Activated CD4-positive, alpha-beta T cell treated with anti-CD3 and anti-CD28 coated beads, Interleukin-2, amount 50 U/mL, for 48 hours (primary cell): ENCODE data around the gene IGFALS.

Experiments
- DNase-seq, 2 experiments: peaks; one replicate each; pipeline ENCODE4 v3.0.0-alpha.2; 2020

The IGFALS gene

GRCh38 chr16:1788095-1788707 is 5.3 kb downstream of the IGFALS start:
- no peak for DNase-seq

DNA sequence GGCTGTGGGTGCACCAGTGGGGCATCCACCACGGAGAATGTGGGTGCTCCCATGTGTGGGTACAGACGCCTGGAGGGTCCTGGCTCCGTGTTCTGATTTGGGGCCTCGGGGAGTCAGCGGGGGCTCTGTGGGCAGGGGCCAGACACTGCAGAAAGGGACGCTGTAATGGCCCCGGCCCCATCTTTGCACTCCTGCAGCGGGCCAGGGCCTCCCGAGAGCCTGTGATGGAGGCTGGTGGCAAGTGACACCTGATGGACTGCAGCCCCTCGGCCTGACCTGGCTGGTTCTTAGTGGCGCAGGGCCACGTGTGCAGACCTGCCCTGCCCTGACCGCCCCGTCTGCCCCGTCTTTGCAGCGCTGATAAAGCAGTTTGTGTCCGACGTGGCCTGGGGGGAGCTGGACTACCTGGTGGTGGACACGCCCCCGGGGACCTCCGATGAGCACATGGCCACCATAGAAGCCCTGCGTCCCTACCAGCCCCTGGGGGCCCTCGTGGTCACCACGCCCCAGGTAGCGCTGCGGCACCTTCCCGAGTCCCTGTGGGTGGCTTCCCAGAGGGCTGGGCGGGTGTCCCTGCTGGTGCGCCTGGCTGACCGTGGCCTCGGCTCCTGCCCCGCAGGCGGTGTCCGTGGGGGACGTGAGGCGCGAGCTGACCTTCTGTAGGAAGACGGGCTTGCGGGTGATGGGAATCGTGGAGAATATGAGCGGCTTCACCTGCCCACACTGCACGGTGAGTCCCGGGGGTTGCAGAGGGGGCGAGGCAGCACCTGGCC is 6.0 kb downstream of the IGFALS start:
- DNase-seq: no peak

DNA sequence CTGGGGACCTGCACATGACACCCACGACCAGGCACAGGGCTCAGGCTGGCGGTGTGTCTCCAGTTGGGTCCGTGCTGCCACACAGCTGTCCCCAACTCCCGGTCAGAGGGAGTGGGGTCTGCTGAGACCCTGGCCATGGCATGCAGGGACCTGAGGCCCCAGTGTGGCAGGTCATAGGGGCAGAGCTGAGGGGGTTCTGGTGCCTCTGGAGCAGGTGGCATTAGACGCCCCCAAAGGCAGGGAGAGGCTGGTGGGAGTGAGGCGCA is 6.5 kb downstream of the IGFALS start:
- no peak for DNase-seq

DNA sequence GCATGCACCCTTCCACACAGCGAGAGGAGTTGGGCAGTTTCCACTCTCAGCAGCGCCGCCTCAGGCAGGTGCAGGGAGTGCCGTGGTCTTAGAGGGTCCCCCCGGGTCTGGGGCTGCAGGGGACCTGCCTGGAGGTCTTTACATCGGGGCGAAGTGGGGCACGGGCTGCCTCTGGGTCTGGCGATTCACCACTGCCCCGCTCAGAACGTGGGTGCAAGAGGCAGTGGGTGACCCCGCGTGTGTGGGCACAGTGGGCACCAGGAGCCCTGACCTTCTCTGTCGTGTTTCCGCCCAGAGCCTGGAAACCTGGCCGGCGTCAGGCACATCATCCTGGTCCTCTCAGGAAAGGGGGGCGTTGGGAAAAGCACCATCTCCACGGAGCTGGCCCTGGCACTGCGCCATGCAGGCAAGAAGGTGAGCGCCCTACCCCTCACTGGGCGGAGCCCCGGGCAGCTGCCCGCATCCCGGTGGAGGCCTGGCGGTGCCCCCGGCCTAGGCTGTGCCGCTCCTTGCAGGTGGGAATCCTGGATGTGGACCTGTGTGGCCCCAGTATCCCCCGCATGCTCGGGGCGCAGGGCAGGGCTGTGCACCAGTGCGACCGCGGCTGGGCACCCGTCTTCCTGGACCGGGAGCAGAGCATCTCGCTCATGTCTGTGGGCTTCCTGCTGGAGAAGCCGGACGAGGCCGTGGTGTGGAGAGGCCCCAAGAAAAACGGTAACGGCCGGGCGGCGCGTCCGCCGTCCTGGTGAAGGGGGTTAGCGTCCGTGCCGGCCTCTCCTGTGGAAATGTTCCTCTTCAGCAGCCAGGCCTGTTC is 7.1 kb downstream of the IGFALS start:
- DNase-seq: no peak

DNA sequence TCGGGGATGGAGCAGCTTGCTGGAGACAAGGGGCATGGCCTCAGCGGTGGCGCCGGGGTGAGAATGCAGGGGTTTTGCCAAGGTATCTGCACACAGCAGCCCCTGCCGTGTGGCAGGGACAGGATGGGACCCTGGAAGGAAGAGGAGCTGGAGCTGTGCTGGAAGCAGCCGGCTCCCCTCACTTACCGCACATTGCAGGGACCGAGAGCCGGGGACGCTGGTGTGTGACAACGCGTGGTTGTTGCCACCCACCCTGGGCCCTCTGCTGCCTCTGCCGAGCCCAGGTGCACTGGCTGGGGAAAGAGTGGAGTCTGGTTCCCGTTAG is 7.7 kb downstream of the IGFALS start:
- no peak for DNase-seq

- DNase-seq: no peak
Measured at GRCh38 chr16:1784977-1785845, 8.3 kb downstream of the IGFALS start.

DNA sequence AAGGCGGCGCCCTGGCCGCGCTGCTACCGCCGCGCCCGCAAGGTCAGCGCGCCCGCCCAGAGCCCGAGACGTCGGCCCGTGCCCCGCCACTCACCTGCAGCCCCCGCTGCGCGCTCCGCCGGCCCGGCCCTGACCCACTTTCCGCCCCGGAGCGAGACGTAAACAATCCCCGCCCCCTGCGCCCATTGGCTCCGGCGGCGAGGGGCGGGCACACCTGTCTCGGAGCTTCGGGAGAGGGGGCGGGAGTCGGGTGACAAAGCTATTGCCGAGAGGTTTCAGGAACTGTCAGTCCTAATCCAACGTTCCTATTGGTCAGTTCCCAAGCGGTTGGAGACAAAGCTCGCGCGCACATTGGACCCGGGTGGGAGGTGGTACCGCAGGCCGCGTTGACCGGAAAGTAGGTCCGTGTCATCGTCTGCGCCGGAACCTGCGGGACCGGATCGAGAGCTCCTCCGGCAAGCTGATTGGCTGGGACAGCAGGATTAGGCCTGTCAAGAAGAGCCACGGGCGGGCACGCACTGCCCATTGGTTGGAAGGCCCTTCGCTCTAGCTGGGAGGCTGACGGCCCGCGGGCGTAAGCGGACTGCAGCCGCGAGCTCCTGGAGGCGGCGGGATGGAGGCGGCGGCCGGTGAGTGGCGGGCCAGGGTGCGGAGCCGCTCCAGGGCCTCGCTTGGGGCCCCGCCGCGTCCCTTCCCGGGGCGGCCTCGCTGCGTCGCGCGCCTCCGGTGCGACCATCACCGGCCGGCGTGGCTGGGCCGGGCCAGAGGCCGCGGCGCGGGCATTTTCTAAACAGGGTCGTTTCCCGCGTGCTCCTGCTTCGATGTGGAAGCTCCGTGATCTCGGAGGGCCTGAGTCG is 10.9 kb downstream of the IGFALS start, which contains the start of the genes NUBP2 and SPSB3:
Gene NUBP2 (plus strand): TSS at position 553 of the 857 bp plus-strand sequence. CDS start 61 bp downstream, at position 614.
Gene SPSB3 (minus strand): TSS at position 164 of the 857 bp plus-strand sequence. CDS start 1,088 bp downstream, outside the sequence.
- DNase-seq: peak; percentile 98 to 99

- DNase-seq: peak; percentile 35 to 42
Measured at GRCh38 chr16:1781758-1782407, 11.6 kb downstream of the IGFALS start.

DNA sequence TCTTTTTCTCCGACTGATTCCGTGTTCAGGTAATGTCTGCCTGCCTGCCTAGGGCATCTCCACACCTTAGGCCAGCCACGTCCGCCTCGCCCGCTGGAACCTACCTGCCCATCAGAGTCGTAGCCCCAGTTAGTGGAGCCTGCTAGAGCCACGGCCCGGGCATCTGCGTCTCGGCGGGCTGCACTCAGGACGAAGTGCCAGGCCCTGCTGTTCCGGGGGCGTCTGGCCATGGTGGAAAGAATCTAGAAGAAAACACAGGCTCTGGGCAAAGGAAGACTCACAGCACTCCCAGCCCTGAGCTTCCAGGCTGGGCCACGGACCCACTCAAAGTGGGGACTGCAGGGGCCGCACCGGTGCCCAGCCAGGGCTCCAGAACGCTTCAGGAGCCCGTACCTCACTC is 12.3 kb downstream of the IGFALS start:
- no peak for DNase-seq

- no peak for DNase-seq
Measured at GRCh38 chr16:1780677-1781072, 12.8 kb downstream of the IGFALS start.

DNA sequence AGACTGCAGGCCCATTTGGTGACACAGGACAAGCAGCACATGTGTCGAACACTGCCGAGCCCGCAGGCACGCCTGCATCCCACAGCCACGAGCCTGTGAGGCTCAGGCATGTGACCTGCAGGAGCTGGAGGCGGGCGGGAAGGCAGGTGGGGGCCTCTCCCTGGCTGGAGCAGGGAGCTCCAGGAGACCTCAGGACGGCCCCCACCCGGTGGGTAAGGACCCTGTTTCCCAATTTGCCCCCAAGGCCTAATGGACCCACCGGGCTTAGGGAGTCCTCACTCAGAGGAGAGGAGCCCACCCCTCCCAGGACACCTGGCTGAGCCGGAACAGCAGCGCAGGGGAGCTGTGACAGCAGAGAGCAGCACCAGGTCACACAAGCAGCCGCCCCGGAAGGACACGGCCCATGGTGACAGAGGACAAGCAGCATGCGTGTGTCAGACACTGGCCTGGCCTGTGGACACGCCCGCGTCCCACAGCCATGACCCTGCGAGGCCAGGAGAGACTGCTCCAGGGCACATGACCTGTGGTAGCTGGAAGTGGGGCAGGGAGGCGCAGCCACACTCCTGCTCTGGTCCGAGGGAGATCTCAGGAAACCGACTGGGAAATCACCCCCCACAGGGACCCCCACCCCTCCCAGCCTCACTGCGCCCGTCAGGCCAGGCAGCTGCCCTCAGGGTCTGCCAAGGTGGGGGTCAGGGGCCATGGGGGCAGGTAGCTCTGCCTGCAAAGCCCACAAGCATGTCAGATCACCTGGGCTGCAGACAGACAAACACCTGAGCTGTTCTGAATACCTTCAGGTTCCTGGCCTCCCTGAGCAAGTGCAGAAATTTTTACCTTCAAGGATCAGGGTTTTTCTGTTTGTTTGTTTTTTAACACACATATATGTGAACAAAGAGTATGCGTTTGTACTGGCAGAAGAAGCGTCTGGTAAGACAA is 13.5 kb downstream of the IGFALS start:
- DNase-seq: no peak

- DNase-seq: no peak
Measured at GRCh38 chr16:1779234-1779701, 14.2 kb downstream of the IGFALS start.

GRCh38 chr16:1778200-1779179 is 15.0 kb downstream of the IGFALS start:
- DNase-seq: no peak

DNA sequence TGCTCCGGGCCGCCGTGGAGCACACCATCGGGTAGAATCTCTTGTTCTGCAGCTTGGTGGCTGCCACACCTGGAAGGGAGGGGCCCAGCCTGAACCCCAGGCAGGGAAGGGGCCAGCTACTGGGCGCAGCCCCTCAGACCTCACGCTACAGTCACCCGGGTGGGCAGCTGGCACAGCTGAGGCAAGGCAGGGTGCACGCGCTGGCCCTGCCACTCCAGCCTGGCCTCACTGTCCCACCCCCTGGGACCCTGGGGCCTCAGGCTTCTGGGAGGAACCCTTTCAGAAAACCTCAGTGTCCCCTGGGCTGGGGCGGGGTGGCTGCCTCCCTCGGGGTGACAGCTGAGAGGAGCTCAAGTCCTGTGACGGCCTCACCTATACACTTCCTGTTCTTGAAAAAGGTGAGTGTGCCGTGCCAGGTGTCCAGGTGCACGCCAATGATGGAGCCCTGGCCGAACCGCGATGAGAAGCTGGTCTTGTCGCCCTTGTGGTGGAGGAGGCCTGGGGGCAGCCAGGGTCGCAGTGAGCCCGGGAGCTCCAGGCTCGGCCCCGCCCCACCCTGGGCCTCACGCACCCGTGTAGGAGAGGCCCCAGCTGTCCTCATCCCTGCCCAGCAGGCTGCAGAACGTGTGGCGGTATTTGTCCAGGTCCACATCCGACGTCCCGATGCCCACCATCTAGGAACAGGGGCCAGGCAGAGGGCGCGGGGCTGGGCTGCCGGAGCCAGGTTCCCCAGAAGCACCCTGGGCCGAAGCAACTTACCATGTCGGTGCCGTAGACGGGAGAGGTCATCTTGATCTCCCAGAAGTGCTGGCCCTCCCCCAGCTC is 15.9 kb downstream of the IGFALS start:
- no peak for DNase-seq

GRCh38 chr16:1776991-1777374 is 16.5 kb downstream of the IGFALS start:
- no peak for DNase-seq

- DNase-seq: no peak
Measured at GRCh38 chr16:1776672-1776955, 16.9 kb downstream of the IGFALS start.

GRCh38 chr16:1775846-1776671 is 17.4 kb downstream of the IGFALS start:
- DNase-seq: no peak
